ENCODE data around the gene MRPL55. TPM values are rescaled to one million over a fixed set of nuclear protein-coding genes. Genes with fewer than 3 reads are reported as not detected.

MRPL55 gene
- total RNA-seq, 2 donors from 2014 or later: 36.1 to 36.7 TPM

GRCh38 chr1:228151180-228151925, 42.3 kb upstream of the MRPL55 start:
- Mint-ChIP-seq H3K4me1 (ENCODE audit: low read depth) (peaks cover 15% of the 10 kb centered on the region), H3K4me3 (no peak overlapping the region), H3K9me3 (no peaks in the 10 kb centered on the region), H3K36me3 (ENCODE audit: insufficient read depth in 2 of 2) (no peaks in the 10 kb centered on the region), H3K27me3 (ENCODE audit: low read depth) (no peaks in the 10 kb centered on the region), H3K27ac (no peak overlapping the region)
- DNase-seq (no peak), ATAC-seq (replicated peaks in 1 of 2) (no peak)

- DNase-seq (no peak), ATAC-seq (replicated peaks in 1 of 2) (no peak)
- Mint-ChIP-seq H3K9me3 (no peaks in the 10 kb centered on the region), H3K27me3 (ENCODE audit: low read depth) (no peaks in the 10 kb centered on the region), H3K4me1 (ENCODE audit: low read depth) (peaks cover 15% of the 10 kb centered on the region), H3K36me3 (ENCODE audit: insufficient read depth in 2 of 2) (no peaks in the 10 kb centered on the region), H3K27ac (no peak overlapping the region), H3K4me3 (no peak overlapping the region)
These were observed 41.5 kb upstream of the MRPL55 start for GRCh38 chr1:228150461-228151179.

DNA sequence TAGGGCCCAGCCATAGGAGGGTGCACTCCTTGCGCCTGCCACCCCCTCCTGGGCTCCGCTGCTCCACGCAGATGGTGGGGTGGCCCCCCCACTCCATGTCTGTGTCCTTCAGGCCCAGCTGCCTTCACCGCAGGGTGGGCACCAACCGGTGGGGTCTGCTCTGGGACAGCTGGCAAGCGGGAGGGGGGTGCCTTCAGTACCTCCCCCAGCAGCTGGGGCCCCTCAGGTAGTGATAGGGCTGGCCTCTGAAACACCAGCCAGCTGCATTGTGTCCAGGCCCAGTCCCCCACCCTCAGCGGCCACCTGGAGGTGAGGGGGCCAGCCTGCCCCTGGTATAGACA, 41.0 kb upstream of the MRPL55 start:
- Mint-ChIP-seq H3K36me3 (ENCODE audit: insufficient read depth in 2 of 2) (no peaks in the 10 kb centered on the region), H3K27me3 (ENCODE audit: low read depth) (no peaks in the 10 kb centered on the region), H3K27ac (no peak overlapping the region), H3K4me1 (ENCODE audit: low read depth) (peaks cover 11% of the 10 kb centered on the region), H3K9me3 (no peaks in the 10 kb centered on the region), H3K4me3 (no peak overlapping the region)
- DNase-seq: no peak
- ATAC-seq (replicated peaks in 1 of 2): no peak

DNA sequence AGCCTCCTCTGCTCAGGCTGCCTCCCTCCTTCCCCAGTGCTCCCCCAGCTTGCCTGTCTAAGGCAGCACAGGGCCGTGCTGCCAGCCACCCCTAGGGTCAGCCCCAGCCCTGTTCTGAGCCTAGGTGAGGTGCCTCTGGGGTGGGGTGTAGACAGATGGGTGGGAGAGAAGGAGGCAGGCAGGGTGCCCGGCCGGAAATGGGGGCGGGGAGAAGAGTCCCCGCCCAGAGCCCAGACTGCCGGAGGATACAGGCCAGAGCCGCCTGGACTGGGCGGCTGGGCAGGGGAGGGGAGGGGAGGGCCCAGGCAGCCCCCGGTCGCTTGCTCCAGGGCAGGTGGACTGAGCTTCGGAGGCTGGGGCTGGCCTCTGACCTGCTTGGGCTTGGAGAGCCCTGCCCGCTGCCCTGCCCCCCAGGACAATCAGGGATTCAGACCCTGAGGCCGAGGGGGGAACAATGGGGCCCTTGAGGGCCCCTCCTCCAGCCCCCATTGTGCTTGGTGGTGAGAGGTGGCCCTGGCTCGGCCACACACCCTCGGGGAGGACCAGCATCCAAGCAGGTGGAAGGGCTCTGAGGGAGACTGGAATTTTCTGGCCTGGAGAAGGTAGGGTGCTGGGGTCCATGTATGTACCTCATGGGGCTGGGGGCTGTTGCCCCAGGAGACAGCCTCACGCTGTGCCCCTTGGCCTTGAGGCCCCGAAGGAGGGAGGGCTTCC, 40.5 kb upstream of the MRPL55 start, which contains the start of gene GJC2:
Gene GJC2, plus strand, starts transcription at position 525 of the 714 bp plus-strand sequence. CDS start 7,829 bp downstream, outside the sequence.
- no peaks in the 10 kb centered on the region for H3K9me3 Mint-ChIP-seq
- no peak within 1 kb of the TSS for H3K27ac Mint-ChIP-seq
- peaks cover 6% of the 10 kb centered on the region for H3K4me1 Mint-ChIP-seq (ENCODE audit: low read depth)
- no peak for DNase-seq
- no peaks in the 10 kb centered on the region for H3K36me3 Mint-ChIP-seq (ENCODE audit: insufficient read depth in 2 of 2)
- no peaks in the 10 kb centered on the region for H3K27me3 Mint-ChIP-seq (ENCODE audit: low read depth)
- no peak within 1 kb of the TSS for H3K4me3 Mint-ChIP-seq
- no peak for ATAC-seq (replicated peaks in 1 of 2)

- Mint-ChIP-seq H3K27me3 (ENCODE audit: low read depth) (no peaks in the 10 kb centered on the region), H3K27ac (no peak overlapping the region), H3K4me1 (ENCODE audit: low read depth) (peaks cover 4% of the 10 kb centered on the region), H3K9me3 (no peaks in the 10 kb centered on the region), H3K36me3 (ENCODE audit: insufficient read depth in 2 of 2) (no peaks in the 10 kb centered on the region), H3K4me3 (no peak overlapping the region)
- ATAC-seq (replicated peaks in 1 of 2) (no peak), DNase-seq (no peak)
These were observed 39.9 kb upstream of the MRPL55 start for GRCh38 chr1:228148935-228149405.

DNA sequence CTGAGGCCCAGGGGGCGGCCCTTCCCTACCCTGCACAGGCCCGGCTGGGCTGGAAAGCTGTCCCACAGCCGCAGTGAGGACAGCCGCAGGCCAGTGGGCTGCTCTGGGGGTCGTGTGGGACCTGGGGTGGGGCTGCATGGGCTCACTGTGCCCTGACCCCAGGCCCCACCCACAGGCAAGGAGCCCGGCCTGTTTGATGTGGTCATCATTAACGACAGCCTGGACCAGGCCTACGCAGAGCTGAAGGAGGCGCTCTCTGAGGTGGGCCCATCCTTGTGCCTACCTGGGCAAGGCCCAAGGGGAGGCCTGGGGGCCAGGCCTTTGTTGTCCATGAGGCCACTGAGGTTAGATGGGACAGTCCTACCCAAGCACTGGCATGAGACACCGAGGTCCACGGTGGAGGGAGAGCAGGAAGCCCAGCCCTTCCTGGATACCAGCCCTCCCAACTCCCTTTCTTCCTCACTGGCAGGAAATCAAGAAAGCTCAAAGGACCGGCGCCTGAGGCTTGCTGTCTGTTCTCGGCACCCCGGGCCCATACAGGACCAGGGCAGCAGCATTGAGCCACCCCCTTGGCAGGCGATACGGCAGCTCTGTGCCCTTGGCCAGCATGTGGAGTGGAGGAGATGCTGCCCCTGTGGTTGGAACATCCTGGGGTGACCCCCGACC, 39.2 kb upstream of the MRPL55 start:
- no peaks in the 10 kb centered on the region for H3K36me3 Mint-ChIP-seq (ENCODE audit: insufficient read depth in 2 of 2)
- no peak overlapping the region for H3K4me3 Mint-ChIP-seq
- no peak for DNase-seq
- H3K27me3 Mint-ChIP-seq (ENCODE audit: low read depth): no peaks in the 10 kb centered on the region
- H3K9me3 Mint-ChIP-seq: no peaks in the 10 kb centered on the region
- H3K4me1 Mint-ChIP-seq (ENCODE audit: low read depth): peaks cover 11% of the 10 kb centered on the region
- ATAC-seq (replicated peaks in 1 of 2): no peak
- H3K27ac Mint-ChIP-seq: no peak overlapping the region

DNA sequence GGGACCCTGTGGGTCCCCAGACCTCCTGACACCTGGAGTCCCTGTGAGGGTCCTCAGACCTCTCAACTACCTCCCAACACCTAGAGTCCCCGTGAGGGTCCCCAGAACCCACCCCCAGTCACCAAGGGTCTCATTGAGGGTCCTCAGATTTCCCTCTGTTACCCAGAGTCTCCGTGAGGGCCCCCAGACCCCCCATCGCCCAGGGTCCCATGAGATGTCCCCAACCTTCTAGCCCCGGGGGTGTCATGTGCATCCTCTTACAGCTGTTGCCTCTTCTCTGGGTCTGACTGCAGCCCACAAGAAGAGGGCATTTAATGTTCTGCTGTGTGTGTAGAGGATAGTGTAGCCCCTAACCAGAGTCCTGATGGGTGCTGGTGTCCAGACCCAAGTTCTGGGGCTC, 38.7 kb upstream of the MRPL55 start:
- DNase-seq (no peak), ATAC-seq (replicated peaks in 1 of 2) (no peak)
- no peak overlapping the region for H3K27ac Mint-ChIP-seq
- no peaks in the 10 kb centered on the region for H3K27me3 Mint-ChIP-seq (ENCODE audit: low read depth)
- no peak overlapping the region for H3K4me3 Mint-ChIP-seq
- peaks cover 16% of the 10 kb centered on the region for H3K4me1 Mint-ChIP-seq (ENCODE audit: low read depth)
- H3K36me3 Mint-ChIP-seq (ENCODE audit: insufficient read depth in 2 of 2): no peaks in the 10 kb centered on the region
- H3K9me3 Mint-ChIP-seq: no peaks in the 10 kb centered on the region

DNA sequence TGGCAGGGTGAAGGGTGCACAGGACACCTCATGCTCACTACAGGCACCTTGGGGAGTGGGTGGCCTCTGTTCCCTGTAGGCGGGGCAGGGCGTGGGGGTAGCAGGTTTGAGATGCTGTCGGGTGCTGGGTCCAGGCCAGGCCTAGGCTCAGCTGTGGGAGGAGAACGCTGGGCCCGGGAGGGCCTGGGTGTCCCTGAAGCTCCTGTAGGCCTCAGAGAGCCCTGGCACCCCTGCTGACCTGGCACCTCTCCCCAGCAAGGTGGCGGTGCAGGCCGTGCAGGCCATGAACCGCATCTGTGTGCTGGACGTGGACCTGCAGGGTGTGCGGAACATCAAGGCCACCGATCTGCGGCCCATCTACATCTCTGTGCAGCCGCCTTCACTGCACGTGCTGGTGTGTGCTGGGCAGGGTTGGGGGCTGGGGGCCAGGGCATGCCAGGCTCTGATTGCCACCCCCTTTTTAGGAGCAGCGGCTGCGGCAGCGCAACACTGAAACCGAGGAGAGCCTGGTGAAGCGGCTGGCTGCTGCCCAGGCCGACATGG, 38.1 kb upstream of the MRPL55 start:
- Mint-ChIP-seq H3K4me1 (ENCODE audit: low read depth) (peaks cover 22% of the 10 kb centered on the region), H3K27me3 (ENCODE audit: low read depth) (no peaks in the 10 kb centered on the region), H3K27ac (no peak overlapping the region), H3K9me3 (no peaks in the 10 kb centered on the region), H3K4me3 (no peak overlapping the region), H3K36me3 (ENCODE audit: insufficient read depth in 2 of 2) (no peaks in the 10 kb centered on the region)
- DNase-seq: no peak
- ATAC-seq (replicated peaks in 1 of 2): no peak

GRCh38 chr1:228146417-228147150, 37.5 kb upstream of the MRPL55 start:
- DNase-seq: no peak
- H3K27ac Mint-ChIP-seq: no peak overlapping the region

GRCh38 chr1:228145463-228146416, 36.6 kb upstream of the MRPL55 start:
- H3K27me3 Mint-ChIP-seq (ENCODE audit: low read depth): no peaks in the 10 kb centered on the region
- H3K27ac Mint-ChIP-seq: no peak overlapping the region
- ATAC-seq (replicated peaks in 1 of 2) (no peak), DNase-seq (no peak)
- H3K9me3 Mint-ChIP-seq: no peaks in the 10 kb centered on the region
- H3K36me3 Mint-ChIP-seq (ENCODE audit: insufficient read depth in 2 of 2): peaks cover 2 to 3% of the 10 kb centered on the region in 2 donors
- no peak overlapping the region for H3K4me3 Mint-ChIP-seq
- peaks cover 35% of the 10 kb centered on the region for H3K4me1 Mint-ChIP-seq (ENCODE audit: low read depth)

More at GRCh38 chr1:228146417-228147150, 37.5 kb upstream of the MRPL55 start:
- Mint-ChIP-seq H3K36me3 (ENCODE audit: insufficient read depth in 2 of 2) (no peaks in the 10 kb centered on the region), H3K4me1 (ENCODE audit: low read depth) (peaks cover 28% of the 10 kb centered on the region), H3K27me3 (ENCODE audit: low read depth) (no peaks in the 10 kb centered on the region), H3K4me3 (no peak overlapping the region), H3K9me3 (no peaks in the 10 kb centered on the region)
- no peak for ATAC-seq (replicated peaks in 1 of 2)

- Mint-ChIP-seq H3K4me3 (no peak overlapping the region), H3K27ac (no peak overlapping the region), H3K36me3 (ENCODE audit: insufficient read depth in 2 of 2) (peaks cover 3% of the 10 kb centered on the region in 2 donors), H3K9me3 (no peaks in the 10 kb centered on the region), H3K4me1 (ENCODE audit: low read depth) (peaks cover 35% of the 10 kb centered on the region), H3K27me3 (ENCODE audit: low read depth) (no peaks in the 10 kb centered on the region)
- DNase-seq (no peak), ATAC-seq (replicated peaks in 1 of 2) (no peak)
These were observed 35.9 kb upstream of the MRPL55 start for GRCh38 chr1:228144993-228145343.
